ENCODE measurements around the gene PTPN5. TPM values are rescaled to one million over a fixed set of nuclear protein-coding genes. Genes with fewer than 3 reads are reported as not detected.

Gene PTPN5
- total RNA-seq, 4 donors from 2014 or later, result under 0.01 to 3.2 (median 0.79) TPM

- no peaks in the 10 kb centered on the region for H3K4me1 ChIP-seq
- no peak overlapping the region for H3K4me3 ChIP-seq
- intact Hi-C loops (cut with DNase I; ENCODE audit: low total_unique reads), result no loop called here
- no peak for TF ChIP-seq POLR2A (IDR thresholded peaks at IDR 0.05)
- TF ChIP-seq CTCF (IDR thresholded peaks at IDR 0.05), result no peak
- H3K27me3 ChIP-seq, result no peaks in the 10 kb centered on the region
- no peak overlapping the region for H3K27ac ChIP-seq
- no peaks in the 10 kb centered on the region for H3K9me3 ChIP-seq
- H3K36me3 ChIP-seq, result no peaks in the 10 kb centered on the region
- no peak for DNase-seq
Measured at GRCh38 chr11:18752502-18752901, 39.1 kb downstream of the PTPN5 start.

GRCh38 chr11:18750944-18751343 is 40.7 kb downstream of the PTPN5 start:
- H3K36me3 ChIP-seq, result no peaks in the 10 kb centered on the region
- no peak for DNase-seq
- no peak overlapping the region for H3K4me3 ChIP-seq
- no peaks in the 10 kb centered on the region for H3K4me1 ChIP-seq
- no peak overlapping the region for H3K27ac ChIP-seq
- intact Hi-C loops (cut with DNase I; ENCODE audit: low total_unique reads), result no loop called here
- no peak for TF ChIP-seq POLR2A (IDR thresholded peaks at IDR 0.05)
- no peak for TF ChIP-seq CTCF (IDR thresholded peaks at IDR 0.05)
- no peaks in the 10 kb centered on the region for H3K9me3 ChIP-seq
- H3K27me3 ChIP-seq, result no peaks in the 10 kb centered on the region

- intact Hi-C loops (cut with DNase I; ENCODE audit: low total_unique reads), result no loop called here
- H3K36me3 ChIP-seq, result no peaks in the 10 kb centered on the region
- no peaks in the 10 kb centered on the region for H3K27me3 ChIP-seq
- DNase-seq, result no peak
- H3K4me3 ChIP-seq, result no peak overlapping the region
- no peaks in the 10 kb centered on the region for H3K9me3 ChIP-seq
- H3K4me1 ChIP-seq, result no peaks in the 10 kb centered on the region
- no peak overlapping the region for H3K27ac ChIP-seq
- no peak for TF ChIP-seq POLR2A (IDR thresholded peaks at IDR 0.05)
- TF ChIP-seq CTCF (IDR thresholded peaks at IDR 0.05), result no peak
Measured at GRCh38 chr11:18749681-18750319, 41.8 kb downstream of the PTPN5 start.

- intact Hi-C loops (cut with DNase I; ENCODE audit: low total_unique reads), result no loop called here
- H3K4me3 ChIP-seq, result no peak overlapping the region
Measured at GRCh38 chr11:18748766-18749365, 42.7 kb downstream of the PTPN5 start.

More at GRCh38 chr11:18748766-18749365, 42.7 kb downstream of the PTPN5 start:
- H3K27me3 ChIP-seq, result no peaks in the 10 kb centered on the region
- no peaks in the 10 kb centered on the region for H3K36me3 ChIP-seq
- H3K9me3 ChIP-seq, result no peaks in the 10 kb centered on the region
- no peaks in the 10 kb centered on the region for H3K4me1 ChIP-seq
- no peak overlapping the region for H3K27ac ChIP-seq
- TF ChIP-seq POLR2A (IDR thresholded peaks at IDR 0.05) (no peak), CTCF (IDR thresholded peaks at IDR 0.05) (no peak)
- DNase-seq, result no peak
